Activated naive CD8-positive, alpha-beta T cell treated with anti-CD3 and anti-CD28 coated beads, Interleukin-2, amount 10 ng/mL, durations not matched to agents 7 days and 5 days (primary cell): ENCODE data around the gene CENPA. TPM values are rescaled to one million over a fixed set of nuclear protein-coding genes. Genes with fewer than 3 reads are reported as not detected.
A peak's percentile ranks its signal among the peaks of the same experiment; 100 is the strongest.

ENCODE experiments used
- ATAC-seq: fragments of 150-1000 bp; cut with Tn5 transposase; one replicate; pipeline ENCODE4 v1.10.0; 2021; ENCODE audit warnings: low read depth, moderate library complexity
- POLR2A ChIA-PET: fragments of 350-600 bp; sonication (Branson Sonifier 250); formaldehyde crosslinking; loops from one replicate; lab custom pipeline; 2021; ENCODE audit warnings: antibody characterized with exemption; lab: Charles Lee
- DNase-seq: peaks from one replicate; pipeline ENCODE4 v3.0.0; 2021
- H3K27ac Mint-ChIP-seq: one replicate; pipeline ENCODE4 v1.8.0; 2022; ENCODE audit warnings: mild to moderate bottlenecking, mixed read lengths
- H3K27me3 Mint-ChIP-seq: one replicate; pipeline ENCODE4 v1.8.0; 2022; ENCODE audit warnings: mild to moderate bottlenecking, moderate library complexity, mixed read lengths
- H3K36me3 Mint-ChIP-seq: one replicate; pipeline ENCODE4 v1.8.0; 2021; ENCODE audit warnings: mild to moderate bottlenecking, mixed read lengths
- H3K4me1 Mint-ChIP-seq: one replicate; pipeline ENCODE4 v1.8.0; 2021; ENCODE audit warnings: mixed read lengths
- H3K4me3 Mint-ChIP-seq: one replicate; pipeline ENCODE4 v1.8.0; 2022; ENCODE audit warnings: mild to moderate bottlenecking, moderate library complexity, mixed read lengths
- H3K9me3 Mint-ChIP-seq: one replicate; pipeline ENCODE4 v1.8.0; 2021; ENCODE audit warnings: mixed read lengths
- total RNA-seq, 2 experiments: library from RNA; stranded (reverse); gene quantifications; one replicate each; pipeline ENCODE4 v1.2.3, GENCODE V29; 2021

The CENPA gene
- total RNA-seq, 2 experiments from 2014 or later = 30.5 to 34.4 TPM

GRCh38 chr2:26767129-26767528 is 18.7 kb upstream of the CENPA start:
- H3K36me3 Mint-ChIP-seq = peaks cover 5% of the 10 kb centered on the region
- ATAC-seq (no peak), DNase-seq (no peak)
- no peaks in the 10 kb centered on the region for H3K9me3 Mint-ChIP-seq
- peaks cover 51% of the 10 kb centered on the region for H3K4me1 Mint-ChIP-seq
- H3K27ac Mint-ChIP-seq = peak overlapping the region; percentile 43
- H3K4me3 Mint-ChIP-seq = no peak overlapping the region
- POLR2A ChIA-PET = no interaction called here
- no peaks in the 10 kb centered on the region for H3K27me3 Mint-ChIP-seq

DNA sequence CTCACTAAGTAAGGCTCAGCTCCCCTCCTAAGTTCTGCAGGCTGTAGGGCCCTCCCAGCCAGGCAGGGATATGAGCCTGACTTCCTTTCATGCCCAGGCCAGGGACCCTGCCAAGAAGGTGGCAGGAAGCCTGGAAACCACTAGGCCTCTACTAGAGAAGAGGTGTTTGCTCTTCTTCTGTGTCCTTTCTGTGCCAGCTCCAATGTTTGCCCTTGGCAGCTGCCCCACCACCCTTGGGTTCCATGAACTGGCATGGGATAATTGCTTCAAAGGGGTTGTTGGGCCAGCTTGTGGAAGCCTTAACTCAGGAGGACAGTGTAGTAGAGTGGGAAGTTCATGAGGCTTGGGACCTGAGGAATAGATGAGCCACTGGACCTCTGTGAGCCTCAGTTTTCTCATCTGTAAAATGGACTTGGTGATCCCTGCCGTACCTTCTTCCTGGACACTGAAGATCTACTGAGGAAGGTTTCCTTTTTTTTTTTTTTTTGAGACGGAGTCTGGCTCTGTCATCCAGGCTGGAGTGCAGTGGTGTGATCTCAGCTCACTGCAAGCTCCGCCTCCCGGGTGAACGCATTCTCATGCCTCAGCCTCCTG is 17.9 kb upstream of the CENPA start:
- no peak for DNase-seq
- no peak overlapping the region for H3K4me3 Mint-ChIP-seq
- H3K9me3 Mint-ChIP-seq = no peaks in the 10 kb centered on the region
- no peak for ATAC-seq
- peaks cover 59% of the 10 kb centered on the region for H3K4me1 Mint-ChIP-seq
- peaks cover 5% of the 10 kb centered on the region for H3K36me3 Mint-ChIP-seq
- H3K27me3 Mint-ChIP-seq = no peaks in the 10 kb centered on the region
- peak overlapping the region; percentile 70 for H3K27ac Mint-ChIP-seq
- POLR2A ChIA-PET = no interaction called here

DNA sequence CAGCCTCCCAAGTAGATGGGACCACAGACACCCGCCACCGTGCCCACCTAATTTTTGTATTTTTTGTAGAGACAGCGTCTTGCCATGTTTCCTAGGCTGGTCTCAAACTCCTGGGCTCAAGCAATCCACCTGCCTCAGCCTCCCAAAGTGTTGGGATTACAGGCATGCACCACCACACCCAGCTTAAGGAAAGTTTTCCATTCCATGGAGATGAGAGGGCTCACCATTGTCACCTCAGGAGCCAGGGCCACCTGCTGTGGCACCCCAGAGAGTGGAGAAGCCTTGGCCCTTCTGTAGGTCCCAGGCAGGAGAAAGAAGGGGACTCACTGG is 17.1 kb upstream of the CENPA start:
- Mint-ChIP-seq H3K27ac (peak overlapping the region; percentile 50), H3K9me3 (no peaks in the 10 kb centered on the region), H3K4me3 (peak overlapping the region; percentile 48), H3K27me3 (no peaks in the 10 kb centered on the region), H3K36me3 (peaks cover 5% of the 10 kb centered on the region), H3K4me1 (peaks cover 57% of the 10 kb centered on the region)
- DNase-seq (no peak), ATAC-seq (no peak)
- POLR2A ChIA-PET = interaction anchor here (1.3 to 1.4 kb wide), 3 partner anchors 10 to 282 kb away, joined by 3 to 7 read pairs (median 3); partner anchors contain the start of gene CENPA

- Mint-ChIP-seq H3K27me3 (no peaks in the 10 kb centered on the region), H3K4me1 (peaks cover 57% of the 10 kb centered on the region), H3K27ac (peak overlapping the region; percentile 50), H3K4me3 (peak overlapping the region; percentile 48), H3K9me3 (no peaks in the 10 kb centered on the region), H3K36me3 (peaks cover 5% of the 10 kb centered on the region)
- ATAC-seq = peak; percentile 49
- peak; percentile 50 for DNase-seq
- POLR2A ChIA-PET = interaction anchor here (1.3 to 1.4 kb wide), 3 partner anchors 11 to 281 kb away, joined by 3 to 7 read pairs (median 3); partner anchors contain the start of gene CENPA
These were observed 16.6 kb upstream of the CENPA start for GRCh38 chr2:26769089-26769761.

GRCh38 chr2:26770986-26771586 is 14.8 kb upstream of the CENPA start:
- peak overlapping the region; percentile 19 for H3K27ac Mint-ChIP-seq
- H3K27me3 Mint-ChIP-seq = no peaks in the 10 kb centered on the region
- no peaks in the 10 kb centered on the region for H3K9me3 Mint-ChIP-seq
- ATAC-seq (no peak), DNase-seq (no peak)
- peaks cover 4% of the 10 kb centered on the region for H3K36me3 Mint-ChIP-seq
- peaks cover 45% of the 10 kb centered on the region for H3K4me1 Mint-ChIP-seq
- peak overlapping the region; percentile 1 for H3K4me3 Mint-ChIP-seq
- POLR2A ChIA-PET = no interaction called here

- H3K4me3 Mint-ChIP-seq = peak overlapping the region; percentile 73
- H3K27me3 Mint-ChIP-seq = no peaks in the 10 kb centered on the region
- peaks cover 49% of the 10 kb centered on the region for H3K4me1 Mint-ChIP-seq
- DNase-seq = no peak
- peak; percentile 88 for ATAC-seq
- POLR2A ChIA-PET = interaction anchor here (0.5 to 1.3 kb wide), 3 partner anchors 9 to 59 kb away, joined by 3 to 8 read pairs (median 3); partner anchors contain the start of genes CENPA and SLC35F6
- H3K27ac Mint-ChIP-seq = peak overlapping the region; percentile 95
- H3K36me3 Mint-ChIP-seq = peaks cover 7% of the 10 kb centered on the region
- H3K9me3 Mint-ChIP-seq = no peaks in the 10 kb centered on the region
These were observed 13.5 kb upstream of the CENPA start for GRCh38 chr2:26772064-26773001.

DNA sequence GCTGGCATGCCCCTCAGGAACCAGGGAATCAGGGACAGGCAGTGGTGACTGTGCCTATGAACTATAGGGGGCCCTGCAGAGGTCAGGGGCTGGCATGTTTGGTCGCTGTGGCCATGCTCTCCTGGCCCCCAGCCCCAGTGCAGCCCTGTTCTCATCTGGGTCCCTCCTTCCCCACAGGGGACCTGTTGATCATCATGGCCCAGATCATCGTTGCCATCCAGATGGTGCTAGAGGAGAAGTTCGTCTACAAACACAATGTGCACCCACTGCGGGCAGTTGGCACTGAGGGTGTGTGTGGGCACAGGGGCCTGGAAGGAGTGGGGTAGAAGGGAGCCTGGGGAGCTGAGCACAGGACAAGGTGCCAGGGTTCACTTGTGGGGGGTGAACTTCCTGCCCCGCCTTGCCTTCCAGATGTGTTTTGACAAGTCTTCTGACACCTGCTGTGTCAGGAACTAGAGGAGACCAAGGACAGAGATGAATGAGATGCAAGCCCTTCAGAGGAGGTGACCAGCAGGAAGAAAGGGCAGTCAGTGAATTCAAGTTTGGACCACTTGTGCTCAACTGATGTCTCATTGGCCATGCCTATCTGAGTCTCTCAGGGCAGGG is 9.6 kb upstream of the CENPA start:
- H3K4me3 Mint-ChIP-seq = no peak overlapping the region
- ATAC-seq = no peak
- H3K27me3 Mint-ChIP-seq = no peaks in the 10 kb centered on the region
- DNase-seq = no peak
- POLR2A ChIA-PET = no interaction called here
- peak overlapping the region; percentile 53 for H3K27ac Mint-ChIP-seq
- H3K9me3 Mint-ChIP-seq = no peaks in the 10 kb centered on the region
- peaks cover 24% of the 10 kb centered on the region for H3K4me1 Mint-ChIP-seq
- H3K36me3 Mint-ChIP-seq = peaks cover 25% of the 10 kb centered on the region

DNA sequence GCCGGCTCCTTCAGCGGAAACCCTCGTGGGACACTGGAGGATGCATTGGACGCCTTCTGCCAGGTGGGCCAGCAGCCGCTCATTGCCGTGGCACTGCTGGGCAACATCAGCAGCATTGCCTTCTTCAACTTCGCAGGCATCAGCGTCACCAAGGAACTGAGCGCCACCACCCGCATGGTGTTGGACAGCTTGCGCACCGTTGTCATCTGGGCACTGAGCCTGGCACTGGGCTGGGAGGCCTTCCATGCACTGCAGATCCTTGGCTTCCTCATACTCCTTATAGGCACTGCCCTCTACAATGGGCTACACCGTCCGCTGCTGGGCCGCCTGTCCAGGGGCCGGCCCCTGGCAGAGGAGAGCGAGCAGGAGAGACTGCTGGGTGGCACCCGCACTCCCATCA is 7.8 kb upstream of the CENPA start:
- Mint-ChIP-seq H3K9me3 (no peaks in the 10 kb centered on the region), H3K27ac (no peak overlapping the region), H3K36me3 (peaks cover 24% of the 10 kb centered on the region), H3K4me3 (no peak overlapping the region), H3K27me3 (no peaks in the 10 kb centered on the region), H3K4me1 (peaks cover 7% of the 10 kb centered on the region)
- ATAC-seq (no peak), DNase-seq (no peak)
- POLR2A ChIA-PET = no interaction called here

- POLR2A ChIA-PET = no interaction called here
- Mint-ChIP-seq H3K27ac (no peak overlapping the region), H3K4me1 (peaks cover 7% of the 10 kb centered on the region)
These were observed 7.3 kb upstream of the CENPA start for GRCh38 chr2:26778507-26778906.

DNA sequence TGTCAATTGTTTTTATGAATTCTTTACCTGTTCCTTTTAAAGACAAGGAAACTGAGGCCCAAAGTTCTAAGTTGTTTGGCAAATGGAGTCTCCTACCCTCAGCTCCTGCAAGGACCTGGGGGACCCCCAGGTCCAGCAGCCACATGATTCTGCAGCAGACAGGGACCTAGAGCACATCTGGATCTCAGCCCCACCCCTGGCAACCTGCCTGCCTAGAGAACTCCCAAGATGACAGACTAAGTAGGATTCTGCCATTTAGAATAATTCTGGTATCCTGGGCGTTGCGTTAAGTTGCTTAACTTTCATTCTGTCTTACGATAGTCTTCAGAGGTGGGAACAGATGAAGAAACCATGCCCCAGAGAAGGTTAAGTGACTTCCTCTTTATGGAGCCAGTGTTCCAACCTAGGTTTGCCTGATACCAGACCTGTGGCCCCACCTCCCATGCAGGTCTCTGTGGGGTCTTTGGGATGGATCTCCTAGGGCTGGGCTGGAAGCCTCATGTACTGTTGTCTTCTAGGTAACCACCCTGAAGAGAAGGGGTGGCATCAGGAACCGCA is 5.6 kb upstream of the CENPA start:
- ATAC-seq = no peak
- H3K27me3 Mint-ChIP-seq = no peaks in the 10 kb centered on the region
- H3K36me3 Mint-ChIP-seq = peaks cover 24% of the 10 kb centered on the region
- no peak overlapping the region for H3K4me3 Mint-ChIP-seq
- no peaks in the 10 kb centered on the region for H3K9me3 Mint-ChIP-seq
- POLR2A ChIA-PET = no interaction called here
- H3K4me1 Mint-ChIP-seq = peaks cover 6% of the 10 kb centered on the region
- no peak overlapping the region for H3K27ac Mint-ChIP-seq
- DNase-seq = no peak

More at GRCh38 chr2:26778507-26778906, 7.3 kb upstream of the CENPA start:
- H3K4me3 Mint-ChIP-seq = no peak overlapping the region
- no peaks in the 10 kb centered on the region for H3K27me3 Mint-ChIP-seq
- no peak for DNase-seq
- H3K9me3 Mint-ChIP-seq = no peaks in the 10 kb centered on the region
- no peak for ATAC-seq
- H3K36me3 Mint-ChIP-seq = peaks cover 24% of the 10 kb centered on the region

GRCh38 chr2:26782876-26783704 is 2.8 kb upstream of the CENPA start:
- Mint-ChIP-seq H3K9me3 (no peaks in the 10 kb centered on the region), H3K36me3 (peaks cover 30% of the 10 kb centered on the region), H3K27ac (no peak overlapping the region), H3K27me3 (no peaks in the 10 kb centered on the region), H3K4me1 (peaks cover 13% of the 10 kb centered on the region), H3K4me3 (no peak overlapping the region)
- DNase-seq (no peak), ATAC-seq (no peak)
- POLR2A ChIA-PET = interaction anchor here (0.7 to 0.8 kb wide), 2 partner anchors 17 to 437 kb away, joined by 4 read pairs; no protein-coding TSS in a partner anchor
